GM12892 (cell line): ENCODE measurements around the gene OPCML.

ENCODE experiments used
- DNase-seq: peaks from one replicate; pipeline ENCODE4 v3.0.0; 2011; ENCODE audit not compliant: insufficient read length
- FAIRE-seq: peaks from 2 replicates; lab custom pipeline; 2011; peaks lifted over from hg19 to GRCh38; lab: Jason Lieb, UNC
- POLR2A ChIP-seq: IDR thresholded peaks from 2 replicates; pipeline ENCODE4 v1.6.1; 2011; ENCODE audit warnings: low read depth, low read length, control low read depth
- POLR2AphosphoS5 ChIP-seq: IDR thresholded peaks from 2 replicates; pipeline ENCODE4 v1.6.1; 2011; ENCODE audit warnings: low read depth, low read length, control low read depth
- TAF1 ChIP-seq: IDR thresholded peaks from 2 replicates; pipeline ENCODE4 v1.6.1; 2011; ENCODE audit warnings: low read depth, mild to moderate bottlenecking, control low read depth, low read length, borderline replicate concordance

Gene OPCML

DNA sequence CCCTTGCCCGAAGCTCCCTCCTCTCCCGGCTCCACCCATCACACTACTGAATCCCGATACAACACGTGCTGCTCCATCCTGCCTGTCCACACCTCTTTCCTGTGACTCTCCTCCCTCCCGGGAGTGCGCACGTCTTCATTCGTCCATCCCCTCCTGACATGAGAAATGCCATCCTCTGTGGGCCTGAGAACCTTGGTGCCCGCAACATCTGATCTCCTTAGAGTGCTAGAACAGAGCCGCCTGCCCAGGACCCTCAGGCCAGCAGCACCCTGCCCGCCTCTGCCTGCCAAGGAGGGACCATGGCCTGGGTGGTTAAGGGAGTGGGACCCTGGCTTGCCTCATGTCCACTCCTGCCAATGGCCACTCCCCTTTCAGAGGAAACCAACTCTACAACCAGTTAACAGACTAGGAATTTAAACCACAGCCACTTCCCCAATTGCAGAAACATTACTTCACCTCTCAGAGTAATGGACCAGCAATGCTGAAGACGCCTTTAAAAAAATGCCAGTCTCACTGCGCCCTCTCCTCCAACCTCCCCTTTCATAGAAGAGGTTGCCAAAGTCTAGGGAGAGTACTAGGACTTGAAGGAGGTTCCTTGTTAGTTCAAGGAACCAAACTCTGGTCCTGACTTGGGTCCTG is 466.3 kb downstream of the OPCML start:
- FAIRE-seq = no peak
- DNase-seq = no peak

DNA sequence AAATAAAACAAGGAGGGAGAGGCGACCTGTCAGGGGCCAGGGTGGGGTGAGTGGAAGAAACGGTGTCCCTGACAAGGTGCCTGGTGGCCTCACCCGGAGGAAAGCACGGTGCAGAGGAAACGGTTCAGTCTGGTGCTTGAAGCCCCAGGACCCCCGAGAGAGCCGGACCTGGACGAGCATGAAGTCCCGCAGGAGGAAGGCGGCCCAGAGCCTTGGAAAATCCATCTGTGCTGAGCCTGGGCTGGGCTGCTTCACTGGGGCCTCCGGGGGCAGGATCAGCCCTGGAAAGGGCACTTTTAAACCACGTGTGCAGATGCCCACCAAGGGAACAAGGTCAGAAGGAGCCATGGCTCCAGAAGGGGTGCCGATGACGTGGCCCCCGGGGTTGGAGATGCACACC is 467.3 kb downstream of the OPCML start:
- DNase-seq (no peak), FAIRE-seq (no peak)
- TF ChIP-seq POLR2AphosphoS5 = no peak
- TF ChIP-seq POLR2A = no peak
- TF ChIP-seq TAF1 = no peak

More for the DNA sequence above, 466.3 kb downstream of the OPCML start:
- no peak for TF ChIP-seq POLR2AphosphoS5
- no peak for TF ChIP-seq TAF1
- TF ChIP-seq POLR2A = no peak

DNA sequence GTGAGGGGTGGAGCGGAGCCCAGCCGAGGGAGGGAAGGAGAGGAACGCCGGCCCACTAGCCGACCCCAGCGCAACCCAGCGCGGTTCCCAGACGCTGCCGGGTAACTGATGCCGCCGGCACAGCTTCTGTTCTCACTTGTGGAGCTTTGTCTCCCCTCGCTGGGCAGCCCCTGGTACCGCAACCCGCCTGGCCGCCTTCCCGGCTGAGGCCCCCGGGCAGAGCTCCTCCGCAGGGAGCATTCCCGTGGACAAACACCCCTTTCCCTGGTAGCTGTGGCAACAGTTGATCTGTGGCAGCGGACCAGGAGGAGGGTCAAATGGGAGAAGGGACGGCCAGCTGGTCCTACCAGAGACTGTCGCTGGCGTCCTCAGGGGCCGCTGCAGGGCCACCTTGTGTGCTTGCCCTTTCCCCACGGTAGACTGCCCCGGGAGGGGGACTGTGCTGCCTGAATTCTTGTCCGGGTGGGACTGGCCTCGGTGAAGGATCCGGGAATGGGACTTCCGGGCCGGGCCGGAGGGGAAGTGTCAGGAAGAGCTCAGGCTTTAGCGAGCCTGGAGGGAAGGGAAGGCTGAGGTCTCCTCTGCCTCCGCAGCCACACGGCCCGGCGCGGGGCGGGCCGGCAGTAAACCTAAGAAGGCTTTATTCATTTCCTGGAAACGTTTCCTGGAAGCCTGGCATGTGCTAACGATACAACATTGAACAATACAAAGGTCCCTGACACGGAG is 468.0 kb downstream of the OPCML start:
- DNase-seq = no peak
- TF ChIP-seq TAF1 (no peak), POLR2AphosphoS5 (no peak), POLR2A (no peak)
- no peak for FAIRE-seq

DNA sequence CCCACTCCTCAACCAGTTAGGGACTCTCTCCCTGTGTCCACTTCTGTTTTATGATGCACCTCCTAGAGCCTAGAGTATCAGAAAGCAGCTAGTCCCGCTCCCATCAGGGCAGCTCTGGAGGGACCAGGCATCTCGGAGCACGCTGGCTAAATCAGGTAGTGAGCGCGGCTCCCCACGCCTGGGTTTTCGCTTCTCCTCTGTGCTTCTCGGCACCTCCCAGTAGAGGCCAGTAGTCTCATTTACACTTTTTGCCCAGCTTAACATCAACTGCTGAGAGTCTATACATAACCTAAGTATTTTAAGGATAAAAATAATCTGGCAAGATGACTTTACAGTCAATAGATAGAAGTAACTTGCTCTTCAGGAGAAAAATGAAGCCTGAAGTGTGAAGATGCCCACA is 473.8 kb downstream of the OPCML start:
- TF ChIP-seq POLR2AphosphoS5 = no peak
- no peak for TF ChIP-seq POLR2A
- TF ChIP-seq TAF1 = no peak
- FAIRE-seq = no peak

DNA sequence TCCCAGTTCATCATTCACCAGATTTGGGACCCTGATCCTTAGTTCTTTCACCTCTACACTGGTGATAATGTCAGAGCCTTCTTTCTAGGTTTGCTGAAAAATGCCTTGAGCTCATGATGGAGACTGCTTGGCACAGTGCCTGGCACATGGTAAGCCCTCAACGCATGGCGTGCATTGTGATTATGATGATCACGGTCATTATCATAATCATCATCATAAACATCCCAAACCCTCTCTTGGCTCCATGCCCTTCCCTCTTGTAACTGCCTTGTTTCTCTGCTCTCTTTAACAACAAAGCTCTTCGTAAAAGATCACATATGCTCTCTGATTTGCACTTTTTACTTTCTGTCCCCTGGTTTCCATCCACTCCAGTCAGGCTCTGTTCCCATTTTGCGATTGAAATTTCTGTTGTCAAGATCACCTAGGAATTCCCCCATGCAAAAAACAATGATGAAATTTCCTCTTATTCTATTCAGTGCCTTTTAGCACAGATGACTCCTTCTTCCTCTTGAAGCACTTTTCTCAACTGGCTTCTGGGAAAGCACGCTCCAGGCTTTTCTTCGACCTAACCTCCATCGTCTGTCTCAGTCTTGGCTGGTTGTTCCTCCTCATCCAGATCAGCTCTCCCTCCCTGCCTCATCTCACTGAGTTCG is 479.1 kb downstream of the OPCML start:
- TF ChIP-seq TAF1 (no peak), POLR2A (no peak), POLR2AphosphoS5 (no peak)
- FAIRE-seq (no peak), DNase-seq (no peak)

More for the DNA sequence above, 473.8 kb downstream of the OPCML start:
- no peak for DNase-seq

DNA sequence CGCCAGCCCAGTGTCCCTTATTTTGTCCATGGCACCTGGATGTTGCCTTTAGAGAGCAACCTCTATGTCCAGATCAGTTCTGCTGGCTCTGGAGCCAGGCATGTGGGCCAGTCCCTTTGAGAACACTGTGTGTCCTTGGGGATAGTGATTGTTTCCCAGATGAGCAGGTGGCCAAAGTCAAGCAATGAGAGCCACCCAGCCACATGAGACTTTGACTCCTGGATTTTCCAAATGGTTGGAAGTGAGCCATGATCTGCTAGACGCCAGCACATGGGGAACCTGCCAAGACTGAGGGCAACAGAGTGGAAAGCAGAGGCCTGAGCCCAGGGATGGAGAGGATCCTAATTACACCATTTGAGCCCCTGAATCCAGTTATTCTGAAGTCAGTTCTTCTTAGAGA is 479.8 kb downstream of the OPCML start:
- FAIRE-seq = no peak
- TF ChIP-seq POLR2AphosphoS5 = no peak

DNA sequence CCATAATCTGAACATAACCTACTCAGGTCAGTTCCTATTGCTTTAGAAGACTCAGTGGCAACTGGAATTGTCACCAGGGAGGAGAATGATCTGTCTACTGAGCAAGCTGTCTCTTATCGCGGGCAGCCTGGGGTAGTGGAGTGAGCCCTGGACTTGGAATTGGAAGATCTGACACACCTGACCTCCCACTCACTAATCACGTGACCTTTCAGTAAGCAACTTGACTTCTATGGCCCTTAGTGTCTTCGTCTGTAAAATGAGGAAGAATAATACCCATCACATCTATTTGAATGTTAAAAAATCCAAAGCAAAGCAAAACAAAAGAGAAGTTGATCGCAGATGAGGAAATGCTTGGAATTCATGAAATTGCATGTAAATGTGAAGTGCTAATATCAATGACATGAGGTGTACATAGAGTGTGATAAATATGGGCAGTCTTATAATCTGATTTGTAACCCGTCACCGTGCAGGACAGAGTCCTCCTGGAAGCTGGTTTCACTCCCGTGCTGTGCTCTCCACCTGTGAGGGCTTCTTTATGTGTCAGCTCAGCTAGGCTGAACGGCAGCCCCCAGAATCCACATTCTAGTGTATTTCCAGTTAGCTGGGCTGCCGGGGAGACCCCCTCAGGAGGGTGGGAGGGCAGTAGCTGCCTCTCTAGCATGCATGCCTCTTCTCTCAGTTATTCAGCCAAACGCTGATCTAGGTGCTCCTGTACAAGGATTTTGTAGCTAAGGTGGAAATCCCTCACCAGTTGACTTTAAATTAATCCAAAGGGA is 482.9 kb downstream of the OPCML start:
- FAIRE-seq = no peak
- no peak for DNase-seq
- no peak for TF ChIP-seq POLR2A
- no peak for TF ChIP-seq POLR2AphosphoS5
- no peak for TF ChIP-seq TAF1

More for the DNA sequence above, 479.8 kb downstream of the OPCML start:
- DNase-seq = no peak

DNA sequence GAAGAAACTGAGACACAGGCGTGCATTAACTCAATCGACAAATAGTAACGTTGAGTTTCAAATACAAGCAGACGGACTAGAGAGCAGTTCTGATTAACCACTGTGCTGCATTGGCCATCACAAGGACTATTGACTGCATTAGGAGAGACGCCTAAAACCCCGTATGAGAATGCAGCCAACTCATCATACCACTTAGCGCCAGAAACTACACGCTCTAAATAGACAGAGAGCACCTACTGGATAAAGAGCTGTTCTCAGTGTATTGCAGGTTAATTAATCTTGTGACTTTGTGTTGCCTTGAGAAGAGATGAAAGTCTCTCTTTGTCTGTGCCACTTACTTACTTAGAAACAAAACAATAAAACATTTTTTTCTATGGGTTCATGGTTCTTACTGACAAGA is 484.0 kb downstream of the OPCML start:
- FAIRE-seq (no peak), DNase-seq (no peak)
- TF ChIP-seq TAF1 (no peak), POLR2AphosphoS5 (no peak), POLR2A (no peak)

DNA sequence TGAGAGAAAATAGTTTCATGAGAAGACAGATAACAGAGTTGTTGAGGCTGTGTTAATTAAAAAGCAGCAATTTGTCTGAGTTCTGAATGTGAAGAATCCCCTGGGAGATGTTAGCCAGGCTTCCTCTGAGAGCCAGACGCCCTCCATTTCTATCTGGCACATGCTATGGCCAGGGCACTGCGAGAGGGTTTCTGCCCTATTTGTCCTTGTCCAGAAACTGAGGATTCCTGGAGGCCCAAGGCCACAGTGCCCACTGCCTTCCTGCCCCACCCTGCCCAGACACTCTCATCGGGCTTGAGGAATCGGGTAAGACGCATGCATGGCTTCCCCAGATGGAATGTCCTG is 484.6 kb downstream of the OPCML start:
- no peak for FAIRE-seq

DNA sequence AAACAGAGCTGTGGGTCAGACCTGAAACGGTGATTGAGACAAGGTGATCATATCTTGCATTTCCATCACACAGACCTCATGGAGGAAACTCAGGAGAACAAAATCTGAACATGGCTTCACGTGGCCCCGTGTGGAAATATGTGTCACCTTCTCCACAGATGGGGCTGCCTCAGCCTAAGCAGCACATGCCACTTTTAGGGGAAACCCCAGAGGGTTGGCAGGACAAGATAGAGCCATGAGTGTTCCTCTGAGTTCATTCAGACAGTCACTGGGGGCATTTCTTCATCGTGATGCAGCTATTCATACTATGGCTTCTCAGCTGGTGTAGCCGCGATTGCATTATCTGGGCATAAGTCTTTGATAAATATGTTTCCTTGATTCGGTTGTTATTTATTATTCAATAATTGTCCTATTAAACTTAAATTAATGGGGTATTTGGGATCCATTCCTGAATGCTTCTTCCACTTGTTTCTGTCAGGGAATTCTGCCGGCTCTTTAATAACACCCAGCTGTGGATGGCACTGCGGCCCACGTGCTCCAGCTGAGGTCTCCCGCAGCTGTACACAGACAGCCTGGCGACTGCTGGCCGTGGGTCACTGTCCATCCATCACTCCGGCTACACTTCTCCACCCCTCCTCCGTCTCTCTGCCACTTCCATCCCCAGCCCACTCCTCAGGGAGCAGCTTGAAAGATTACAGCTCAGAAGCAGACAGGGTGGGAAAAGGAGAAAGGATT is 485.1 kb downstream of the OPCML start:
- DNase-seq (no peak), FAIRE-seq (no peak)
- TF ChIP-seq TAF1 (no peak), POLR2AphosphoS5 (no peak), POLR2A (no peak)

More for the DNA sequence above, 484.6 kb downstream of the OPCML start:
- TF ChIP-seq TAF1 (no peak), POLR2A (no peak), POLR2AphosphoS5 (no peak)
- DNase-seq = no peak

DNA sequence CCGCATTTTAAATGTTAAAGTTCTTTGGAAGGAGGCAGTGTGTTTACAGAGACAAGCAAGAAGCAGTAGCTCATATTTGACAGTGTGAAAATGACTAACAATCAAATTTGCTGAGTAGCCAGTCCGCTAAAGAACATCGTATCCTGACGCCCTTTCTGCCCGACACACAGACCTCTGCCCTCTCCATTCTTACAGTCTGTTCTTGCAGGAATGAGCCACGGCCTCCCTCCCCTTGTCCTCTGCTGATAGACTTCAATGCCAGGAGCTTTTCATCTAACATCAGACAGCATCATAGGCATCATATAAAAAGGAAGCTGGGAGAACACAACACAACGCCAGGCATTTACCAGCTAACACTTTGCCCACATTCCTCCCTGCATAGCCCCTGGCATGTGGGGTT is 486.0 kb downstream of the OPCML start:
- no peak for FAIRE-seq
- TF ChIP-seq TAF1 (no peak), POLR2AphosphoS5 (no peak), POLR2A (no peak)
- no peak for DNase-seq
